H9 (cell line): ENCODE results near the gene PPAT. TPM values are rescaled to one million over a fixed set of nuclear protein-coding genes. Genes with fewer than 3 reads are reported as not detected.

ENCODE experiments used
- DNase-seq: peaks from one replicate; pipeline ENCODE4 v3.0.0-alpha.2; 2017
- H2AFZ ChIP-seq: one replicate; pipeline ENCODE4 v1.6.1; 2013; ENCODE audit warnings: mild to moderate bottlenecking, low read length, control low read depth, moderate library complexity
- H2AK5ac ChIP-seq: 2 replicates; pipeline ENCODE4 v1.6.1; 2013; ENCODE audit warnings: low read length, control low read depth, mixed read lengths; ENCODE audit not compliant: insufficient read length
- H2BK120ac ChIP-seq: one replicate; pipeline ENCODE4 v1.6.1; 2013; ENCODE audit warnings: low read depth, mild to moderate bottlenecking, low read length, control low read depth, inconsistent platforms; ENCODE audit not compliant: poor library complexity, severe bottlenecking
- H2BK12ac ChIP-seq: 2 replicates; pipeline ENCODE4 v1.6.1; 2013; ENCODE audit warnings: low read length, control low read depth, mixed read lengths, low read depth; ENCODE audit not compliant: insufficient read length
- H2BK15ac ChIP-seq: 2 replicates; pipeline ENCODE4 v1.6.1; 2013; ENCODE audit warnings: low read depth, low read length, control low read depth
- H2BK20ac ChIP-seq: one replicate; pipeline ENCODE4 v1.6.1; 2013; ENCODE audit warnings: low read depth, mild to moderate bottlenecking, low read length, control low read depth, inconsistent platforms; ENCODE audit not compliant: poor library complexity, severe bottlenecking
- H2BK5ac ChIP-seq: 2 replicates; pipeline ENCODE4 v1.6.1; 2013; ENCODE audit warnings: low read length, control low read depth, mixed read lengths; ENCODE audit not compliant: insufficient read length
- H3K14ac ChIP-seq: 2 replicates; pipeline ENCODE4 v1.6.1; 2013; ENCODE audit warnings: low read length, control low read depth; ENCODE audit not compliant: insufficient read depth
- H3K18ac ChIP-seq: 2 replicates; pipeline ENCODE4 v1.6.1; 2013; ENCODE audit warnings: low read depth, mild to moderate bottlenecking, mixed read lengths, low read length, control low read depth; ENCODE audit not compliant: insufficient read length
- H3K23ac ChIP-seq: 2 replicates; pipeline ENCODE4 v1.6.1; 2013; ENCODE audit warnings: low read length, control low read depth, mixed read lengths, low read depth; ENCODE audit not compliant: insufficient read length
- H3K23me2 ChIP-seq: 2 replicates; pipeline ENCODE4 v1.6.1; 2013; ENCODE audit warnings: low read depth, mild to moderate bottlenecking, mixed read lengths, low read length, control low read depth; ENCODE audit not compliant: insufficient read length, poor library complexity, severe bottlenecking
- H3K27ac ChIP-seq: 2 replicates; pipeline ENCODE4 v1.5.1; 2013; ENCODE audit warnings: low read length, control low read depth, mixed read lengths, low read depth; ENCODE audit not compliant: insufficient read length
- H3K27me3 ChIP-seq: 2 replicates; pipeline ENCODE4 v1.6.1; 2013; ENCODE audit warnings: low read length, control low read depth, inconsistent platforms; ENCODE audit not compliant: insufficient read depth
- H3K4ac ChIP-seq: 2 replicates; pipeline ENCODE4 v1.6.1; 2013; ENCODE audit warnings: low read depth, mild to moderate bottlenecking, control low read depth, inconsistent platforms, low read length, moderate library complexity
- H3K4me1 ChIP-seq: 2 replicates; pipeline ENCODE4 v1.6.1; 2013; ENCODE audit warnings: low read length, control low read depth, inconsistent platforms; ENCODE audit not compliant: insufficient read depth
- H3K4me2 ChIP-seq: 2 replicates; pipeline ENCODE4 v1.6.1; 2013; ENCODE audit warnings: low read length, control low read depth, mixed read lengths; ENCODE audit not compliant: insufficient read length, insufficient read depth
- H3K56ac ChIP-seq: 2 replicates; pipeline ENCODE4 v1.6.1; 2013; ENCODE audit warnings: low read depth, mild to moderate bottlenecking, mixed read lengths, low read length, control low read depth; ENCODE audit not compliant: insufficient read length
- H3K79me1 ChIP-seq: 2 replicates; pipeline ENCODE4 v1.6.1; 2013; ENCODE audit warnings: low read depth, mild to moderate bottlenecking, moderate library complexity, low read length, control low read depth, inconsistent platforms; ENCODE audit not compliant: insufficient read depth, poor library complexity, severe bottlenecking
- H3K79me2 ChIP-seq: 2 replicates; pipeline ENCODE4 v1.6.1; 2013; ENCODE audit warnings: low read length, control low read depth, inconsistent platforms; ENCODE audit not compliant: insufficient read depth
- H3K9ac ChIP-seq: 2 replicates; pipeline ENCODE4 v1.6.1; 2013; ENCODE audit warnings: low read length, control low read depth, mixed read lengths; ENCODE audit not compliant: insufficient read length; ENCODE audit errors: extremely low read depth
- H3K9me3 ChIP-seq: one replicate; pipeline ENCODE4 v1.6.1; 2013; ENCODE audit warnings: low read depth, low read length, inconsistent platforms; ENCODE audit not compliant: control insufficient read depth
- H3T11ph ChIP-seq: one replicate; pipeline ENCODE4 v1.6.1; 2013; ENCODE audit warnings: mild to moderate bottlenecking, low read length, control low read depth, inconsistent platforms
- H4K20me1 ChIP-seq: one replicate; pipeline ENCODE4 v1.6.1; 2013; ENCODE audit not compliant: control insufficient read depth, insufficient read length, insufficient read depth
- H4K5ac ChIP-seq: 2 replicates; pipeline ENCODE4 v1.6.1; 2013; ENCODE audit warnings: low read depth, mild to moderate bottlenecking, mixed read lengths, low read length, control low read depth; ENCODE audit not compliant: insufficient read length
- H4K8ac ChIP-seq: replicated peaks from 2 replicates; pipeline ENCODE4 v1.6.1; 2013; ENCODE audit warnings: low read length, control low read depth, mixed read lengths, low read depth; ENCODE audit not compliant: insufficient read length
- H4K91ac ChIP-seq: 2 replicates; pipeline ENCODE4 v1.6.1; 2013; ENCODE audit warnings: low read depth, mild to moderate bottlenecking, moderate library complexity, mixed read lengths, low read length, control low read depth; ENCODE audit not compliant: insufficient read length
- H3K27ac Mint-ChIP-seq, 3 experiments: 2 replicates in 2 of 3; 3 replicates in 1 of 3; pipeline ENCODE4 v1.8.0; 2020 to 2021; ENCODE audit warnings: mixed read lengths in 3 of 3, mild to moderate bottlenecking in 1 of 3, moderate library complexity in 1 of 3
- H3K27me3 Mint-ChIP-seq: 2 replicates; pipeline ENCODE4 v1.8.0; 2021; ENCODE audit warnings: low read depth, mild to moderate bottlenecking, moderate library complexity, mixed read lengths
- H3K36me3 Mint-ChIP-seq, 3 experiments: 2 replicates in 2 of 3; 3 replicates in 1 of 3; pipeline ENCODE4 v1.8.0; 2020 to 2021; ENCODE audit warnings: low read depth in 3 of 3, mixed read lengths in 3 of 3; ENCODE audit not compliant: insufficient read depth in 1 of 3
- H3K4me1 Mint-ChIP-seq, 2 experiments: 2 replicates each; pipeline ENCODE4 v1.8.0; 2020; ENCODE audit warnings: mixed read lengths in 2 of 2
- H3K4me3 Mint-ChIP-seq, 2 experiments: 2 replicates in 1 of 2; 3 replicates in 1 of 2; pipeline ENCODE4 v1.8.0; 2020 to 2021; ENCODE audit warnings: mild to moderate bottlenecking in 2 of 2, mixed read lengths in 2 of 2, moderate library complexity in 1 of 2
- H3K9me3 Mint-ChIP-seq, 2 experiments: 2 replicates in 1 of 2; 3 replicates in 1 of 2; pipeline ENCODE4 v1.8.0; 2020; ENCODE audit warnings: mild to moderate bottlenecking in 2 of 2, mixed read lengths in 2 of 2, moderate library complexity in 1 of 2
- CTCF ChIP-seq: fragments of 200-600 bp; sonication (generic); conservative IDR thresholded peaks from 3 replicates; pipeline ENCODE4 v1.8.0; 2021; ENCODE audit warnings: antibody characterized with exemption, mild to moderate bottlenecking
- WGBS: extraction: QIAGEN DNeasy Blood & Tissue Kit; methylation state at CpG from one replicate; pipeline ENCODE4 v1.1.7; 2013; ENCODE audit warnings: missing lambda C conversion rate, low lambda C conversion rate, mixed read lengths; ENCODE audit not compliant: insufficient read length; ENCODE audit errors: extremely low coverage; 5-methylcytosine and 5-hydroxymethylcytosine counted together
- total RNA-seq: library from RNA; stranded (reverse); gene quantifications from 2 replicates; pipeline ENCODE4 v1.2.1, GENCODE V29; 2021

The PPAT gene
- total RNA-seq, 1 experiment from 2014 or later = 77.1 TPM

DNA sequence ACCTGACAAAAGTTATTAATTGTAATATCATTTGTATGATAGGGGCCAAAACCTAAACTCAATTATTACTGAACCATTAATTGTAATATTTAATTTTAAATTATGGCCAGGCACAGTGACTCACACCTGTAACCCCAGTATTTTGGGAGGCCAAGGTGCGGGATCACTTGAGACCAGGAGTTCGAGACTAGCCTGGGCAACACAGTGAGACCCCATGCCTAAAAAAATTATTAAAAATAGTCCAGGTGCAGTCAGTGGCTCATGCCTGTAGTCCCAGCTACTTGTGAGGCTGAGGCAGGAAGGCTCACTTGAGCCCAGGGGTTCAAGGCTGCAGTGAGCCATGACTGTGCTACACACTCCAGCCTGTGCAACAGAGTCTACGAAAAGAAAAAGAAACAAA, 18.0 kb downstream of the PPAT start:
- H3K4me1 ChIP-seq = no peaks in the 10 kb centered on the region; the same call in 1 of the 2 replicates
- H3K79me1 ChIP-seq = peaks cover 10% of the 10 kb centered on the region
- no peak overlapping the region for H2BK15ac ChIP-seq
- no peak overlapping the region for H2BK5ac ChIP-seq
- H3K4ac ChIP-seq = no peak overlapping the region
- H2BK120ac ChIP-seq = no peak overlapping the region
- no peak overlapping the region for H3K9ac ChIP-seq
- H3K14ac ChIP-seq = no peak overlapping the region
- no peak for TF ChIP-seq CTCF
- H4K20me1 ChIP-seq = no peaks in the 10 kb centered on the region
- no peak for DNase-seq
- Mint-ChIP-seq H3K36me3 (peaks cover 12 to 20% (median 17%) of the 10 kb centered on the region in 3 experiments), H3K4me1 (peaks cover 11 to 18% of the 10 kb centered on the region in 2 experiments; a peak in 3 of 4 replicates), H3K9me3 (peaks cover 4 to 7% of the 10 kb centered on the region in 2 experiments; a peak in 3 of 5 replicates), H3K27ac (no peak overlapping the region), H3K4me3 (no peak overlapping the region), H3K27me3 (no peaks in the 10 kb centered on the region)
- H3K79me2 ChIP-seq = peaks cover 41% of the 10 kb centered on the region; the same call in 1 of the 2 replicates
- H3K18ac ChIP-seq = no peak overlapping the region
- whole genome bisulfite sequencing = no CpG with 5 or more reads among the region's 3 CpGs
- H3K56ac ChIP-seq = no peak overlapping the region
- no peak overlapping the region for H4K5ac ChIP-seq
- H2AFZ ChIP-seq = no peak overlapping the region
- H4K91ac ChIP-seq = no peak overlapping the region
- H3K27me3 ChIP-seq = no peaks in the 10 kb centered on the region
- H3T11ph ChIP-seq = no peak overlapping the region
- H2BK20ac ChIP-seq = no peak overlapping the region
- H3K4me2 ChIP-seq = no peak overlapping the region
- no peak overlapping the region for H4K8ac ChIP-seq
- H3K23ac ChIP-seq = no peak overlapping the region
- no peaks in the 10 kb centered on the region for H3K23me2 ChIP-seq
- no peaks in the 10 kb centered on the region for H3K9me3 ChIP-seq
- no peak overlapping the region for H2AK5ac ChIP-seq
- H3K27ac ChIP-seq = no peak overlapping the region
- H2BK12ac ChIP-seq = no peak overlapping the region
